ENCODE data around the gene CRMP1.

CRMP1 gene

DNA sequence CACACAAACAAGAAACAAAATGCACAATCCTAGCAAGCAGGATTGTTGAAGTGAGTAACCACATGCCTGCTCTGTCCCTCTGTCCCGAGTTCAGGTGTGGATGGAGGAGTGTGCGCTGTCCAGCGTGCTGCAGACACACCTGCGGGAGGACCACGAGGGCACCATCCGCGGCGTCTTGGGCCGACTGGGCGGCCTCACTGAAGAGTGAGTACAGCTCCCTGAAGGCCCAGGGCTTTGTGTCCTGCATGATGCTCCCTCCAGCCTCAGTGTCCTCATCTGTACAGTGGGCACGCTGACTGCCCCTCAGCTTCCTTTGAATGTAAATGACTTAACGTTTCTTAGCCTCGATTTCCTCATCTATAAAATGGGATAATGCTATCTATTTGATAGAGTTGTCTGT, 99.4 kb downstream of the CRMP1 start:
- Mint-ChIP-seq H3K27ac (no peak overlapping the region), H3K4me1 (no peaks in the 10 kb centered on the region), H3K9me3 (peaks cover 0 to 5% of the 10 kb centered on the region in 2 donors), H3K27me3 (no peaks in the 10 kb centered on the region), H3K4me3 (no peak overlapping the region)
- ATAC-seq = no peak
- no peak for DNase-seq

- no peak for DNase-seq
- Mint-ChIP-seq H3K4me1 (no peaks in the 10 kb centered on the region), H3K4me3 (no peak overlapping the region), H3K27me3 (no peaks in the 10 kb centered on the region), H3K27ac (no peak overlapping the region), H3K9me3 (peaks cover 0 to 5% of the 10 kb centered on the region in 2 donors)
- ATAC-seq = no peak
Measured at GRCh38 chr4:5791654-5792053, 101.2 kb downstream of the CRMP1 start.

GRCh38 chr4:5790546-5790857, 102.4 kb downstream of the CRMP1 start:
- Mint-ChIP-seq H3K9me3 (no peaks in the 10 kb centered on the region), H3K27me3 (no peaks in the 10 kb centered on the region), H3K4me3 (no peak overlapping the region)

GRCh38 chr4:5789141-5789540, 103.7 kb downstream of the CRMP1 start:
- no peak overlapping the region for H3K4me3 Mint-ChIP-seq
- DNase-seq = no peak
- no peaks in the 10 kb centered on the region for H3K9me3 Mint-ChIP-seq
- no peak overlapping the region for H3K27ac Mint-ChIP-seq
- ATAC-seq = no peak
- H3K27me3 Mint-ChIP-seq = no peaks in the 10 kb centered on the region
- no peaks in the 10 kb centered on the region for H3K4me1 Mint-ChIP-seq

More at GRCh38 chr4:5790546-5790857, 102.4 kb downstream of the CRMP1 start:
- Mint-ChIP-seq H3K27ac (no peak overlapping the region), H3K4me1 (no peaks in the 10 kb centered on the region)
- no peak for ATAC-seq
- no peak for DNase-seq

- ATAC-seq (no peak), DNase-seq (no peak)
- H3K27ac Mint-ChIP-seq = no peak overlapping the region
- H3K9me3 Mint-ChIP-seq = no peaks in the 10 kb centered on the region
- H3K27me3 Mint-ChIP-seq = no peaks in the 10 kb centered on the region
- no peak overlapping the region for H3K4me3 Mint-ChIP-seq
- no peaks in the 10 kb centered on the region for H3K4me1 Mint-ChIP-seq
Measured at GRCh38 chr4:5788144-5788543, 104.7 kb downstream of the CRMP1 start.

DNA sequence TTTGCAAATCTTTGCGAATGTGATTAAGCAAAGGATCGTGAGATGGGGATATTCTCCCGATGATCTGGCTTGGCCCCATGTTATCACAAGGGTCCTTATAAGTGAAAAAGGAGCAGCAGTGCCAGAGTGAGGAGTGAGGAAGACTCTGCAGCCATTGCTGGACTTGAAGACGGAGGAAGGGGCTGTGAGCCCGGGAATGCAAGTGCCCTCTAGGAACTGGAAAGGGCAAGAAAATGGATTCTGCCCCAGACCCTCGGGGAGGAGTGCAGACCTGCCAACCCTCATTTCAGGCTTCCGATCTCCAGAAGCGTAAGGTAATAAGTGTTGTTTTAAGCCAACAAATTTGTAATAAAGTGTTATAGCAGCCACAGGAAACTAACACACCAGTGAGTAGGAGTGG, 105.6 kb downstream of the CRMP1 start:
- Mint-ChIP-seq H3K9me3 (no peaks in the 10 kb centered on the region), H3K4me1 (no peaks in the 10 kb centered on the region), H3K27me3 (no peaks in the 10 kb centered on the region), H3K4me3 (no peak overlapping the region), H3K27ac (no peak overlapping the region)
- no peak for ATAC-seq
- no peak for DNase-seq

DNA sequence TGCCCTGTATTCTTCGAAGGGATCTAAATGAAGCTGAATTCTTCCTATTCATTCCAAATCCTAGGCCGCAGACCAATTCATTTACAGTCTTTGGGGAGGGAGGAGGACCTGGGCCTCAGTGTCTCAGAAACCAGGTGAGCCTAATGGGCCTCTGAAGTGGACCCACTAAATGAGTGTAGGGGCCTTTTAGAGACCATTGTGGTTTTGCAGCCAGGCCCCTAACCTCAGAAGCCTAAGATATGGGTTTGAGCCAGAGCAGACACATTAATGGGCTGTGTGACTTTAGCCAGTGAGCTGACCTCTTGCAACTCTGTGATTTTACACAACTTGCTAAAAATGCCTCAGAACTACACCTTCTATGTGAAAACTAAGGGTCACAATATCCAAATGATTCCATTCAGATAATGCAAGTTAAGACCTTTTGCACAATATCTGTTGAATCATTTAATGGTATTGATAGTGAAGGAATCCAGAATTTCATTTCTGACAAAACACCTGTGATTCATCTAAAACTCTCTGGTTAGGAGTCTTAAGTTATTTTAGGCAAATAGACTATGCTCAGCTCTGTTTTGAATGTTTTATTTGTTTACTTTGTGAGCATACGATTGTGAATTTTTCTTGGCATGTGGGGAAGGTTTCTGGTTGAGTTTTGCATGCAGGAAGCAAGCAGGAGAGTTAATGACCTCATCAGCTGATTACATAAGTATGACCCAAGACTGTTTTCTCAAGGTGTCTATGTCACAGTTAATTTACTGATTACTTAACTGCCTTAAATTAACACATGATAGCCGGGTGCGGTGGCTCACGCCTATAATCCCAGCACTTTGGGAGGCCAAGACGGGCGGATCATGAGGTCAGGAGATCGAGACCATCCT, 106.8 kb downstream of the CRMP1 start:
- H3K4me3 Mint-ChIP-seq = no peak overlapping the region
- peaks cover 0 to 4% of the 10 kb centered on the region in 2 donors for H3K9me3 Mint-ChIP-seq
- no peaks in the 10 kb centered on the region for H3K4me1 Mint-ChIP-seq
- H3K27me3 Mint-ChIP-seq = peaks cover 4% of the 10 kb centered on the region
- H3K27ac Mint-ChIP-seq = no peak overlapping the region
- no peak for ATAC-seq
- DNase-seq = no peak

DNA sequence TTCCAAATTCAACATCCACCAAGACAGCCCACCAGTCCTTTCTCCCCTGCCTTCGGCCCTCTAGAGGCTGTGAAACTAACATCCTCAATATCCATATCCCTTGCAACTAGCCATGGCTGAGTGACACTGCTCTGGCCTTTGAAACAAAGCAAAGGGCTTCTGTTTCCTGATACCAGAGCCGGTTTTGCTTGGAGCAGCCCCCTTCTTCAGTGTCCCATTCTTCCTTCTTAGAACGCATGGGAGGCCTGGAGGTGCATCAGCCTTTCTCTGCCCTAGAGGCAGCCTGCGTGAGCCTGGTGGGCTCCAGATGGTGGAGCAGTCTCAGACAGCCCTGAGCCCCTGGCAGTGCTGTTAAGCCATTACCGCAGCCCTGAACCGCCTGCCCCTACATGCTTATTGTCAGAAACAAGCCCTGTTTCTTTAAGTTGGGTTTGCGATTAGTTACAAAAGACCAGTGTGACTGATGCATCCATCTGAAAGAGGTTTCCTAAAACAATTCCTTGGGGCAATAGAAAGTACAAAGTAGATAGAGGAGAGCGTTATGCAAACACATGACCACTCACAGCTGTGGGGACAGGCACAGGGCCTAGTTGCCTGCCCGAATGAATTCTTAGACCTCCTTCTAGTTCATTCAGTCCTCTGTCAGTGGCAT, 107.8 kb downstream of the CRMP1 start:
- no peak for ATAC-seq
- H3K9me3 Mint-ChIP-seq = peaks cover 0 to 8% of the 10 kb centered on the region in 2 donors

GRCh38 chr4:5784021-5784420, 108.9 kb downstream of the CRMP1 start:
- Mint-ChIP-seq H3K27ac (no peak overlapping the region), H3K9me3 (peaks cover 0 to 8% of the 10 kb centered on the region in 2 donors), H3K4me3 (no peak overlapping the region), H3K4me1 (no peaks in the 10 kb centered on the region), H3K27me3 (peaks cover 7% of the 10 kb centered on the region)
- no peak for DNase-seq
- no peak for ATAC-seq

More for the DNA sequence above, 107.8 kb downstream of the CRMP1 start:
- H3K27me3 Mint-ChIP-seq = peaks cover 7% of the 10 kb centered on the region
- H3K27ac Mint-ChIP-seq = no peak overlapping the region
- no peak overlapping the region for H3K4me3 Mint-ChIP-seq
- no peak for DNase-seq
- H3K4me1 Mint-ChIP-seq = no peaks in the 10 kb centered on the region

DNA sequence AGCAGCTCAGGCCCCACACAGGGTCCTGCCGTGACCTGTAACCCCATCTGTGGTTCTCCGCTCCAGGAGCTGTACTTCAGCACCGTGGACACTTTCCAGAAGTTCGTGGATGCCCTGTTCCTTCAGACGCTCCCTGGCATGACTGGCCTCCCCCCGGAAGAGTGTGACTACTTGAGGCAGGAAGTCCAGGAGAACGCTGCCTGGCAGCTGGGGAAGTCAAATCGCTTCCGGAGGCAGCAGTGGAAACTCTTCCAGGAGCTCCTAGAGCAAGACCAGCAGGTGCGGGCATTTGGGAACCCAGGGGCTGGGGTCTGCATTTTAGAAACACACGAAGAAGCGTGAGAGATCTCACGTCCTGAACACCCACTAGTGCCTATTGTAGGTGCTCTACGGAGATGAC, 109.4 kb downstream of the CRMP1 start:
- ATAC-seq = no peak
- DNase-seq = no peak
- Mint-ChIP-seq H3K27me3 (peaks cover 7% of the 10 kb centered on the region), H3K27ac (no peak overlapping the region), H3K9me3 (peaks cover 0 to 8% of the 10 kb centered on the region in 2 donors), H3K4me1 (no peaks in the 10 kb centered on the region), H3K4me3 (no peak overlapping the region)

- Mint-ChIP-seq H3K27ac (no peak overlapping the region), H3K4me3 (no peak overlapping the region), H3K4me1 (no peaks in the 10 kb centered on the region), H3K9me3 (peaks cover 0 to 8% of the 10 kb centered on the region in 2 donors), H3K27me3 (peaks cover 7% of the 10 kb centered on the region)
- DNase-seq (no peak), ATAC-seq (no peak)
Measured at GRCh38 chr4:5782829-5783476, 109.9 kb downstream of the CRMP1 start.

DNA sequence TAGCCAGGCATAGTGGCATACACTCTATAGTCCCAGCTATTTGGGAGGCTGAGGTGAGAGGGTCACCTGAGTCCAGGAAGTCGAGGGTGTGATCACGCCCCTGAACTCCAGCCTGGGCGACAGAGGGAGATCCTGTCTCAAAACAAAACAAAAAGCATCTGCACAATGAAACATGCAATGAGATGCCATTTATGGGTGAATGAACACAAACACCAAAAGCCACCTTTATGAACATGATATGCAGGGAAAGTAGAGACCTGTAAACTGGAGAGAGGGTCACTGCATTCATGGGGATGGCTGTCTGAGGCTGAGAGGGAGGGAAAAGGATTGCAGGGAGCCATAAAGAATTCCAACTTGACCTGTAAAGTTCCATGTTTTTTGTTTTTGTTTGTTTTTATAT, 111.2 kb downstream of the CRMP1 start:
- Mint-ChIP-seq H3K4me3 (no peak overlapping the region), H3K4me1 (no peaks in the 10 kb centered on the region), H3K9me3 (peaks cover under 1 to 14% of the 10 kb centered on the region in 2 donors), H3K27me3 (peaks cover 7% of the 10 kb centered on the region), H3K27ac (no peak overlapping the region)
- DNase-seq (no peak), ATAC-seq (no peak)

- Mint-ChIP-seq H3K9me3 (peaks cover 6 to 20% of the 10 kb centered on the region in 2 donors), H3K27me3 (peaks cover 7% of the 10 kb centered on the region), H3K4me1 (no peaks in the 10 kb centered on the region), H3K27ac (peak overlapping the region in 1 of 2 donors; percentile 72), H3K4me3 (no peak overlapping the region)
- DNase-seq (no peak), ATAC-seq (no peak)
Measured at GRCh38 chr4:5780831-5781480, 111.9 kb downstream of the CRMP1 start.

DNA sequence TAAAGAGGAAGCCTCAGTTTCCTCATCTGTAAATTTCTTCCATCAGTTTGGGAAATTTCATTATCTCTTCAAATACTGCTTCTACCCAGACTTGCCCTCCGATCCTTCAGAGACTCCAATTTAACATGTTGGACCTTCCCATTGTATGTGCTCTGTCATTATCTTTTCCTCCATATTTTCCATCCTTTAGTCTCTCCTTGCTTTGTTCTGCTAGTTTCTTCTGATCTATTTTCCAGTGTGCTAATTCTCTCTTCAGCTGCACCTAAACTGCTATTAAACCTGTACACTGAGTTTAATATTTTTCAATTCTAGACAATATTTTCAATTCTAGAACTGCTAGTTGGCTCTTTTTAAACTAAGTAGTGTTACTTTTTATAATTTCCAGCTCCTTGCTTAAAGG, 116.4 kb downstream of the CRMP1 start:
- H3K4me3 Mint-ChIP-seq = no peak overlapping the region
- H3K27me3 Mint-ChIP-seq = peaks cover 7% of the 10 kb centered on the region
- H3K9me3 Mint-ChIP-seq = peaks cover 6 to 29% of the 10 kb centered on the region in 2 donors
- no peak overlapping the region for H3K27ac Mint-ChIP-seq
- no peak for ATAC-seq
- no peak for DNase-seq
- no peaks in the 10 kb centered on the region for H3K4me1 Mint-ChIP-seq

DNA sequence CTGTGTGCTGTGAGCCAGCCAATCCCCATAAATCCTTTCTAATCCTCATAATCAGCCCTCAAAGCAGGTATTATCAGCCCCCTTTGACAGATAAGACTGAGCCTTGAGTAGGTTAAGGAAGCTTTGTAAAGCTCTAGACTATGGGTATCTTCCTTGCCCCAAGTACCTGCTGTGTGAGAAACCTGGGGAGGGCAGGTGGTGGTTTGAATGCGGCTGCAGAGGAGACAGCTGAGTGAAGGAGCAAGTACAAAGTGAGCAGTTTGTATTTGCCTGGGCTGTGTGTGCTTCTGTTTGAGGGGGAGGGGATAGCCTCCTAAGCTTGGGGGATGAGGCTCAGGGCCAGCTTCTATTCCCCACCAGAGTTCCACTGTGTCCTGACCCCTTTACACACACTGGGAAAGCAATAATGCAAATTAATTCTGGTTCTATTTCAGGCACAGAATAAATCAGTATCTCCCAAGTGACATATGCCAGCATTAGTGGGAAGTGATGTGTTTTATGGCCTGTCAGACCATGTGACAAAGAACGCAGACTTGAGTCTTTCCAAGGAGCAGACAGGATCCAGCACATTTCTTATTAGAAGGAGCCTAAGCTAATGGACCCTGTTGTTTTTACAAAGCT, 118.4 kb downstream of the CRMP1 start:
- Mint-ChIP-seq H3K4me3 (no peak overlapping the region), H3K9me3 (peaks cover 6 to 21% of the 10 kb centered on the region in 2 donors), H3K27ac (no peak overlapping the region), H3K4me1 (no peaks in the 10 kb centered on the region), H3K27me3 (no peaks in the 10 kb centered on the region)
- DNase-seq = no peak
- ATAC-seq = no peak

Measured in stimulated activated naive CD8-positive, alpha-beta T cell treated with anti-CD3 and anti-CD28 coated beads, Interleukin-15, amount 100 ng/mL, for 72 hours (primary cell).